ENCODE data around the gene NFKBIB. TPM values are rescaled to one million over a fixed set of nuclear protein-coding genes. Genes with fewer than 3 reads are reported as not detected.

The NFKBIB gene
- total RNA-seq, 1 experiment from 2014 or later = 39.8 TPM

DNA sequence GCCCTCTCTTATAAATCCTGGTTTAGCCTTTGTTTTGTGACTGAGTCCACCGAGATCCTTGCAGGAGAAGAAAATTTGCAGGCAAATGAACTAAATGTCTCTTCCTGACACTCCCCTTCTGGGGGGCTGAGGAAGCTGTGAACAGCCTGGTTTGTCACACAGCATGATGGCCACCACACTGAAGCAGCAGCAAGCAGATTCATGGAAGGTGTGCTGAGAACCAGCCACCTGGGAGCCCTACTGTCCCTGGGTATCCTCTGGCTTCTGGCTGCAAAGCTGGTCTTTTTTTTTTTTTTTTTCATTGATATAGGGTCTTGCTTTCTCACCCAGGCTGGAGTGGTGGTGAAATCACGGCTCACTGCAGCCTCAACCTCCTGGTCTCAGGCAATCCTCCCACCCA, 42.2 kb downstream of the NFKBIB start:
- ChIA-PET CTCF (interaction anchor here (1.0 kb wide), 1 partner anchor 11 kb away, joined by 5 read pairs; the partner anchor contains the start of genes MRPS12 and SARS2), POLR2A (no interaction called here)
- DNase-seq (ENCODE audit: low spot score) (no peak), ATAC-seq (no peak)
- no peak overlapping the region for H3K27ac Mint-ChIP-seq
- H3K36me3 Mint-ChIP-seq = peaks cover 5% of the 10 kb centered on the region
- no peaks in the 10 kb centered on the region for H3K4me1 Mint-ChIP-seq
- H3K27me3 Mint-ChIP-seq (ENCODE audit: low read depth) = peaks cover 39% of the 10 kb centered on the region
- TF ChIP-seq, protein P1, sequence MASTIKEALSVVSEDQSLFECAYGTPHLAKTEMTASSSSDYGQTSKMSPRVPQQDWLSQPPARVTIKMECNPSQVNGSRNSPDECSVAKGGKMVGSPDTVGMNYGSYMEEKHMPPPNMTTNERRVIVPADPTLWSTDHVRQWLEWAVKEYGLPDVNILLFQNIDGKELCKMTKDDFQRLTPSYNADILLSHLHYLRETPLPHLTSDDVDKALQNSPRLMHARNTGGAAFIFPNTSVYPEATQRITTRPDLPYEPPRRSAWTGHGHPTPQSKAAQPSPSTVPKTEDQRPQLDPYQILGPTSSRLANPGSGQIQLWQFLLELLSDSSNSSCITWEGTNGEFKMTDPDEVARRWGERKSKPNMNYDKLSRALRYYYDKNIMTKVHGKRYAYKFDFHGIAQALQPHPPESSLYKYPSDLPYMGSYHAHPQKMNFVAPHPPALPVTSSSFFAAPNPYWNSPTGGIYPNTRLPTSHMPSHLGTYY (CRISPR knock-in tag; IDR thresholded peaks at IDR 0.05) = no peak
- no peak for TF ChIP-seq JAZF1 (CRISPR knock-in tag; IDR thresholded peaks at IDR 0.05)
- no peak for TF ChIP-seq ARID4B (CRISPR knock-in tag; IDR thresholded peaks at IDR 0.05; ENCODE audit: borderline replicate concordance)
- peaks cover 4% of the 10 kb centered on the region; the same call in 1 of the 2 replicates for H3K9me3 Mint-ChIP-seq
- no peak overlapping the region for H3K4me3 Mint-ChIP-seq

- ChIA-PET CTCF (interaction anchor here (0.7 to 2.1 kb wide), 3 partner anchors 12 to 324 kb away, joined by 3 to 11 read pairs (median 5); partner anchors contain the start of genes EIF3K, MRPS12 and SARS2), POLR2A (no interaction called here)
- TF ChIP-seq RORB (CRISPR knock-in tag; IDR thresholded peaks at IDR 0.05) (no peak), ZNF425 (CRISPR knock-in tag; conservative IDR thresholded peaks at IDR 0.05) (no peak), AFF4 (CRISPR knock-in tag; IDR thresholded peaks at IDR 0.05; ENCODE audit: borderline replicate concordance) (no peak), MYBL2 (CRISPR knock-in tag; IDR thresholded peaks at IDR 0.05) (no peak), OVOL2 (CRISPR knock-in tag; IDR thresholded peaks at IDR 0.05; ENCODE audit: borderline replicate concordance) (no peak), ZNF423 (CRISPR knock-in tag; IDR thresholded peaks at IDR 0.05) (no peak)
- DNase-seq (ENCODE audit: low spot score) (no peak), ATAC-seq (no peak)
- Mint-ChIP-seq H3K9me3 (peaks cover 4% of the 10 kb centered on the region; the same call in 1 of the 2 replicates), H3K36me3 (peaks cover 5% of the 10 kb centered on the region), H3K27ac (no peak overlapping the region), H3K4me3 (no peak overlapping the region), H3K27me3 (ENCODE audit: low read depth) (peaks cover 32% of the 10 kb centered on the region), H3K4me1 (no peaks in the 10 kb centered on the region)
Measured at GRCh38 chr19:38942471-38943181, 42.9 kb downstream of the NFKBIB start.

Measured in WTC11 (cell line).